OCI-LY1 (cell line): Measurements from ENCODE around the gene STK32C.

ENCODE experiments used
- H2AFZ ChIP-seq: fragments of 200-600 bp; sonication (generic), shearing (Covaris generic); 2 replicates; pipeline ENCODE4 v1.6.0; 2014; ENCODE audit warnings: antibody characterized with exemption, mild to moderate bottlenecking, low read length
- H3F3A ChIP-seq: fragments of 200-600 bp; sonication (generic), shearing (Covaris generic); 2 replicates; pipeline ENCODE4 v1.6.0; 2014; ENCODE audit warnings: mild to moderate bottlenecking, antibody characterized with exemption, low read length, moderate library complexity; ENCODE audit not compliant: insufficient read depth
- H3K27ac ChIP-seq: fragments of 200-600 bp; sonication (generic); 2 replicates; pipeline ENCODE4 v1.5.1; 2014; ENCODE audit warnings: low read length, mixed run types, mild to moderate bottlenecking, low read depth; ENCODE audit not compliant: poor library complexity, severe bottlenecking
- H3K27me3 ChIP-seq: fragments of 200-600 bp; sonication (generic); 2 replicates; pipeline ENCODE4 v1.6.0; 2014; ENCODE audit warnings: antibody characterized with exemption, mild to moderate bottlenecking, low read length, moderate library complexity; ENCODE audit not compliant: insufficient read depth
- H3K36me3 ChIP-seq: fragments of 200-600 bp; sonication (generic); 2 replicates; pipeline ENCODE4 v1.6.1; 2014; ENCODE audit warnings: mild to moderate bottlenecking, antibody characterized with exemption, low read length, moderate library complexity, mixed read lengths; ENCODE audit not compliant: insufficient read depth
- H3K4me1 ChIP-seq: fragments of 200-600 bp; sonication (generic); 2 replicates; pipeline ENCODE4 v1.5.1; 2014; ENCODE audit warnings: mild to moderate bottlenecking, low read length, moderate library complexity; ENCODE audit not compliant: insufficient read depth, severe bottlenecking
- H3K4me2 ChIP-seq: fragments of 200-600 bp; sonication (generic), shearing (Covaris generic); 2 replicates; pipeline ENCODE4 v1.6.1; 2014; ENCODE audit warnings: low read length
- H3K4me3 ChIP-seq: fragments of 200-600 bp; sonication (generic); 2 replicates; pipeline ENCODE4 v1.5.1; 2014; ENCODE audit warnings: low read length, low read depth, mild to moderate bottlenecking, mixed read lengths; ENCODE audit not compliant: poor library complexity, severe bottlenecking
- H3K79me2 ChIP-seq: fragments of 200-600 bp; shearing (Covaris generic); 2 replicates; pipeline ENCODE4 v1.6.1; 2016; ENCODE audit warnings: mixed run types, low read length, mixed read lengths; ENCODE audit not compliant: insufficient read depth
- H3K9ac ChIP-seq: fragments of 200-600 bp; sonication (generic), shearing (Covaris generic); 2 replicates; pipeline ENCODE4 v1.6.1; 2014; ENCODE audit warnings: mild to moderate bottlenecking, low read length, mixed read lengths
- H3K9me2 ChIP-seq: fragments of 200-600 bp; sonication (generic), shearing (Covaris generic); 2 replicates; pipeline ENCODE4 v1.6.1; 2014; ENCODE audit warnings: low read depth, mild to moderate bottlenecking, low read length, mixed read lengths
- H3K9me3 ChIP-seq: fragments of 200-600 bp; shearing (Covaris generic); 2 replicates; pipeline ENCODE4 v1.6.1; 2014; ENCODE audit warnings: low read length, mixed read lengths
- H4K20me1 ChIP-seq: fragments of 200-600 bp; sonication (generic), shearing (Covaris generic); 2 replicates; pipeline ENCODE4 v1.6.0; 2016; ENCODE audit warnings: mild to moderate bottlenecking, low read length; ENCODE audit not compliant: insufficient read depth
- CTCF ChIP-seq: fragments of 200-600 bp; sonication (generic), shearing (Covaris generic); IDR thresholded peaks from 2 replicates; pipeline ENCODE4 v1.5.1; 2017; ENCODE audit warnings: mild to moderate bottlenecking, antibody characterized with exemption, low read length, moderate library complexity, mixed read lengths
- EZH2 ChIP-seq: fragments of 200-600 bp; sonication (generic), shearing (Covaris generic); IDR thresholded peaks from 2 replicates; pipeline ENCODE4 v1.8.0; 2017; ENCODE audit warnings: borderline replicate concordance, mixed run types, mild to moderate bottlenecking, antibody characterized with exemption, low read length, moderate library complexity, mixed read lengths

Gene STK32C

GRCh38 chr10:132307823-132308586, at the start of gene STK32C:
TSS of gene STK32C (minus strand) at chr10:132307950. CDS start at chr10:132307833, 117 bp downstream.
- no peaks in the 10 kb centered on the region for H3K9me2 ChIP-seq
- no peak within 1 kb of the TSS for H3K4me2 ChIP-seq
- H2AFZ ChIP-seq: no peak within 1 kb of the TSS

GRCh38 chr10:132356621-132357195, 49.0 kb upstream of the STK32C start:
- Histone ChIP-seq H2AFZ (no peak overlapping the region), H3K27ac (no peak overlapping the region), H3F3A (no peaks in the 10 kb centered on the region), H4K20me1 (no peaks in the 10 kb centered on the region), H3K4me1 (no peaks in the 10 kb centered on the region), H3K36me3 (no peaks in the 10 kb centered on the region), H3K9ac (no peak overlapping the region), H3K79me2 (no peaks in the 10 kb centered on the region), H3K27me3 (no peaks in the 10 kb centered on the region), H3K9me2 (no peaks in the 10 kb centered on the region), H3K9me3 (no peaks in the 10 kb centered on the region), H3K4me3 (no peak overlapping the region), H3K4me2 (no peak overlapping the region)
- TF ChIP-seq CTCF (no peak), EZH2 (no peak)

More at GRCh38 chr10:132307823-132308586, at the start of gene STK32C:
- no peaks in the 10 kb centered on the region for H3K4me1 ChIP-seq
- H3K9me3 ChIP-seq: no peaks in the 10 kb centered on the region
- no peaks in the 10 kb centered on the region for H3K27me3 ChIP-seq
- H3K27ac ChIP-seq: no peak within 1 kb of the TSS
- H3K9ac ChIP-seq: no peak within 1 kb of the TSS
- H3K4me3 ChIP-seq: no peak within 1 kb of the TSS
- H3K79me2 ChIP-seq: no peaks in the 10 kb centered on the region
- H4K20me1 ChIP-seq: no peaks in the 10 kb centered on the region
- H3K36me3 ChIP-seq: no peaks in the 10 kb centered on the region
- H3F3A ChIP-seq: no peaks in the 10 kb centered on the region
- TF ChIP-seq CTCF (no peak), EZH2 (no peak)

GRCh38 chr10:132355754-132356153, 48.0 kb upstream of the STK32C start:
- Histone ChIP-seq H3K9me2 (no peaks in the 10 kb centered on the region), H3K4me3 (no peak overlapping the region), H3F3A (no peaks in the 10 kb centered on the region), H3K79me2 (no peaks in the 10 kb centered on the region), H4K20me1 (no peaks in the 10 kb centered on the region), H3K4me1 (no peaks in the 10 kb centered on the region), H3K27ac (no peak overlapping the region), H3K36me3 (no peaks in the 10 kb centered on the region), H3K4me2 (no peak overlapping the region), H3K27me3 (no peaks in the 10 kb centered on the region), H3K9me3 (no peaks in the 10 kb centered on the region), H3K9ac (no peak overlapping the region), H2AFZ (no peak overlapping the region)
- no peak for TF ChIP-seq EZH2
- no peak for TF ChIP-seq CTCF
